Skeletal muscle tissue (tissue), 4 donors: Measurements from ENCODE around the gene PRDM16. TPM values are rescaled to one million over a fixed set of nuclear protein-coding genes. Genes with fewer than 3 reads are reported as not detected.

ENCODE experiments used
- H3K27ac ChIP-seq: one replicate; pipeline ENCODE4 v1.7.0; 2013; ENCODE audit warnings: mild to moderate bottlenecking, low read depth, low read length, inconsistent platforms
- H3K27me3 ChIP-seq, 3 donors: one replicate each; pipeline ENCODE4 v1.7.0; 2013; ENCODE audit warnings: low read length in 3 of 3; ENCODE audit not compliant: control insufficient read depth in 3 of 3, insufficient read depth in 3 of 3
- H3K36me3 ChIP-seq, 3 donors: one replicate each; pipeline ENCODE4 v1.7.0; 2013; ENCODE audit warnings: low read length in 3 of 3; ENCODE audit not compliant: control insufficient read depth in 3 of 3, insufficient read depth in 3 of 3
- H3K4me1 ChIP-seq, 3 donors: one replicate each; pipeline ENCODE4 v1.7.0; 2013; ENCODE audit warnings: low read length in 3 of 3, mild to moderate bottlenecking in 3 of 3; ENCODE audit not compliant: control insufficient read depth in 3 of 3, insufficient read depth in 3 of 3
- H3K4me3 ChIP-seq, 3 donors: one replicate each; pipeline ENCODE4 v1.7.0; 2013; ENCODE audit warnings: low read length in 3 of 3
- H3K9ac ChIP-seq, 3 donors: one replicate each; pipeline ENCODE4 v1.7.0; 2013; ENCODE audit warnings: low read length in 3 of 3, mild to moderate bottlenecking in 3 of 3, moderate library complexity in 2 of 3, low read depth in 1 of 3
- H3K9me3 ChIP-seq, 3 donors: one replicate each; pipeline ENCODE4 v1.7.0; 2013; ENCODE audit warnings: low read length in 3 of 3; ENCODE audit not compliant: control insufficient read depth in 3 of 3
- total RNA-seq: library from RNA; depleted of rRNA; stranded (reverse); fragments of >200 nt; gene quantifications from one replicate; pipeline ENCODE4 v1.2.3, GENCODE V29; 2014
- donor health status: Osteomylitis.

The PRDM16 gene
- total RNA-seq, 1 donor from 2014 or later: 4.7 TPM

DNA sequence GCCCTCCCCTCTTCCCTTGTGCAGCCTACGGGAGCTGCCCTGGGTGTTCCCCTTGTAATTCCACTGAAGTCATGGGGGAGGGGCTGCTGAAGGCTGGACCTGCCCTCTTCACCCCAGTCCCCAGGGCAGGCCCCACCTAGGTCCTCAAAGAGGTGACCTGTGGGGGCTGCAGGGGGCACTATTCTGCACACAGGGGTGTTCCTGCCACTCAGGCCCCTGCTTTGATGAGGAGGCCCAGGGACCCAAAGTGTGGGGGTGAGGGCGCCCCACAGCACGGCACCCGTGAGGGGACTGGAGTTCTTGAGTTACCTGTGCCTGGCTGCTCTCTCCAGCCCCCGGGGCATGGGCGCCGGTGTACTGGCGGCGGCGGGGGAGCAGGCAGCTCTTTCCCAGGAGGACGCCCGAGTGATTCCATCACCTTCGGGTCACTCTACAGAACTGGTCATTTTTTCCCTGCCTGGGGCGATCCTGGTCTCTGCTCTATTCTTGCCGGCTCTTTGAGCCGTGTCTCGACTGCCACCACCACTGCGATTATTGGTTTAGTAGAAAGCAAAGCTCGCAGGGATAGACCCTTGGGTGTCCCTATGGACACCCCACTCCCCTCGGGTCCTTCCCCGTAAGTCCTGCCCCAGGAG lies 6.9 kb upstream of the PRDM16 start:
- Histone ChIP-seq H3K4me1 (no peaks in the 10 kb centered on the region), H3K27me3 (peaks cover 54 to 65% (median 60%) of the 10 kb centered on the region in 3 donors), H3K36me3 (no peaks in the 10 kb centered on the region), H3K27ac (no peak overlapping the region), H3K9ac (no peak overlapping the region), H3K9me3 (no peaks in the 10 kb centered on the region), H3K4me3 (no peak overlapping the region)

DNA sequence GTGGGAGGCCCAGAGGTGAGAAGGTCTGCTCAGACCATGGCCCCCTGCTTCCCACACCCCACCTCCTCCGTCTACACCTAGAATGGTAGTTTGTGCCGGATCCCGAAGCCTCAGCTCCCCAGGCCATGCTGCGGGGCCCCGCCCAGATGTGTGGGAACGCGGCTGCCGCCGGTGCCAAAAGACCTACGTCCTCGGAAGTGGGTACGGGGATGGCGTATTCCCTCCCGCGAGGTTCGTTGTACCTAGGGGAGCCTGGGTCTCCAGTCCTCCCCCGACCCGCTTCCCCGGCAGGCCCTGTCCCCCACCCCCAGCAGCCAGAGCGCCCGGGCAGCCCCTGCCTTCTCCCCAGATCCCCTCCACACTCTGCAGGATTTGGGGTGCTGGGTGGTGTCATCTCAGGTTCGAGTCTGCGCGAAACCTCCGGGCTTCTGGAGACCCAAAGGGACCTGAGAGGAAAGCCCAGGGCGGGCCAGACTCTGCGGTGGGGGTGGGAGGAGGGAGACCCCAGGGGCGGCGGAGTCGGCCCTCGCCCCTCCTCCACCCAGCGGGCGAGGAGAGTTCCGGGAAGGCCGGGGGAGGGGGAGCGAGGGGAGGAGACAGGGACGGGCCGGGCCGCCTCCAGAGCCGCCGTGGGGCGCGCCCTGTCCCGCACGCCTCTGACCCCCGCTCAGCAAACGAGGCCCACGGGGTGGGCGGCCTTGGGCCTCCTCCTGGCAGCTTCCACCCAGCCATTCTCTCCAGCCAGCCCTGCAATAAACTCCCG lies 6.2 kb upstream of the PRDM16 start:
- no peak overlapping the region for H3K4me3 ChIP-seq
- H3K27me3 ChIP-seq: peaks cover 61 to 72% (median 67%) of the 10 kb centered on the region in 3 donors
- peaks cover 0 to 3% (median 2%) of the 10 kb centered on the region in 3 donors for H3K4me1 ChIP-seq
- no peaks in the 10 kb centered on the region for H3K36me3 ChIP-seq
- no peak overlapping the region for H3K27ac ChIP-seq
- no peaks in the 10 kb centered on the region for H3K9me3 ChIP-seq
- H3K9ac ChIP-seq: no peak overlapping the region

DNA sequence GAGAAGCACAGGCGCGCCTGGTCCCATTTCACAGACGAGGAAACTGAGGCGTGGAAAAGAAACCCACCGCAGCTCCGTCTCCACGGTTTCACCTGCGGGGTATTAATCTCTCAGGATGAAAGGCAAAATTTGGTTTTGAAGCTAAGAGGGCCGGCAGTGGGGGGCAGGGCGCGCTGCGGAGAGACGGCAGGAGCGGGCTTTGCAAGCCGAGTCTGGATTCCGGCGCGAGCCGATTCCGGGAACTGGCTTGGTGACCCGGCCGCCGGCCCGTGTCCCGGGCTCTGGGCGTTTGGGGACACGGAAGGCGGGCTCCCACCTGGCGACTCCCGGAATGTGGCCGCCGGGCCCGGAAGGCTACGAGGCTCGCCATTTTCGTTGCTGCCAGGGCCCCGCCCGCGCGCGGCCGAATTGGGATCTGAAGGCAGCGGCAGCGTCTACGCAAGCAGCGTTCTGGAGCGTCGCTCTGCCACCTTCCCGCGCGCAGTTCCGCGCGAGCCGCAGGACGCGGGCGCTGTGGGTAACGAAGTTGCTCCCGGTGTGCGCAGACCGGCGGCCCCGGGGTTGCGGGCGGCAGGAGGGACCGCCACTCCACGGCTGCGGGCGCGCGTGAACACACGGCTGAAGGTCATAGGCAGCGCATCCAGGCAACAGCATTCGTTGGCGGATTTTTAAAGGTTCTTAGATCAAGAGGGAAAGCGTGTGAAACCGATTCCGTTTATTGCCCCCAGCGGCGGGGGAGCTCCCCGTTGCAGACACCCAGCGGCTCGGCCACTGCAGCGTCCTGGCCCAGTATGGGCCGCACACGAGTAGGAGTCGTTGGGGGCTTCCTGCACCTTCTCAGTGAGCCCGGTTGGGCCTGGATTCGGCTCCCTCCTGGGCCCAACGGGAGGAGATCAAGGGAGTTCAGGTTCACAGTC lies 5.4 kb upstream of the PRDM16 start:
- Histone ChIP-seq H3K27ac (no peak overlapping the region), H3K27me3 (peaks cover 56 to 72% (median 69%) of the 10 kb centered on the region in 3 donors), H3K9ac (no peak overlapping the region), H3K4me3 (no peak overlapping the region), H3K9me3 (no peaks in the 10 kb centered on the region), H3K4me1 (peaks cover 0 to 6% (median 4%) of the 10 kb centered on the region in 3 donors), H3K36me3 (no peaks in the 10 kb centered on the region)

DNA sequence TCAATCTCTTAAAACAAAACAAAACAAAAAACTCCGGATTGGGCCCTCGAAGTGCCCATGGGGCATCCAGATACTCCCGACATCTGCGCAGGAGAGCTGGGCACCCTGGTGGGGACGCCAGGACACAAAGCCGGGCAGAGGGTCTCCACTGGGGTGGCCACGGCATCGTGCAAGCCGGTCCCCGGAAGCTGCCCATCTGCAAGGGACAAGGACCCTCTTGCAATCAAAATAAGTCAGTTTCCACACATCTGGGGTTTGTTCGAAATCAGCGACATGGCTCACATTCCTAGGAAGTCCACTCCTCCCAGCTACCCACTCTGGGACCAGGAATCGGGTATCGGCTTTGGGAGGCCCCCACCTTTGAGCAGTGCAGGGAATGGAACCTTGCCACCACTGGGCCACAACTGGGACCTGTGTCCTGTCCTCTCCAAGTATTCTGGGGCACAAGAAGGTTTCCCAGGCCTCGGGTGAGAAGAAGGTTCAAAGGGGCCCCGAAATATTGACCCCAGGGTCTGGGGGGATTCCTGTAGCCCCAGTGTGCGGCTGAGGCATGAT lies 4.6 kb upstream of the PRDM16 start:
- H3K4me1 ChIP-seq: peaks cover 0 to 7% (median 6%) of the 10 kb centered on the region in 3 donors
- H3K27me3 ChIP-seq: peaks cover 54 to 69% (median 67%) of the 10 kb centered on the region in 3 donors
- no peaks in the 10 kb centered on the region for H3K36me3 ChIP-seq
- no peak overlapping the region for H3K4me3 ChIP-seq
- no peaks in the 10 kb centered on the region for H3K9me3 ChIP-seq
- no peak overlapping the region for H3K9ac ChIP-seq
- no peak overlapping the region for H3K27ac ChIP-seq

DNA sequence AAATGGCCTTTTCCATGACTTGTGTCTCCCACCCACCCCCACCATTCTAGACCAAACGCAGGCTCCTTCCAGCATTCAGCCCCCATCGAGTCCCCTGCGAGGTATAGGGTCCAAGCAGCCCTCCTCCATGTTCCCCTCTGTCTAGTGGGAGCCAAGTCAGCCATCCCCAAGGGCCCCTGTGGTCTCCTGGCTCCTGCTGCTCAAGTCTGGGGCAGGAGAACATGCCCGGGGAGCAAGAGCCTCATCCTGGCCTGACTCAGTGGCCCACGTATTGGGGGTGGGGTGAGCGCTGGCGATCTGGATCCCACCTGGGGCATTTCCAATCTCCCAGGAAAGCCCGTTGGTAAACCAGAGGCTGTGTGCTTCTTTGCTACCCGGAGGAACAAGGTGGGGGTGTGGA lies 4.1 kb upstream of the PRDM16 start:
- Histone ChIP-seq H3K36me3 (no peaks in the 10 kb centered on the region), H3K9me3 (no peaks in the 10 kb centered on the region), H3K9ac (no peak overlapping the region), H3K4me3 (no peak overlapping the region), H3K4me1 (peaks cover 0 to 7% (median 6%) of the 10 kb centered on the region in 3 donors), H3K27ac (no peak overlapping the region), H3K27me3 (peaks cover 54 to 69% (median 67%) of the 10 kb centered on the region in 3 donors)

DNA sequence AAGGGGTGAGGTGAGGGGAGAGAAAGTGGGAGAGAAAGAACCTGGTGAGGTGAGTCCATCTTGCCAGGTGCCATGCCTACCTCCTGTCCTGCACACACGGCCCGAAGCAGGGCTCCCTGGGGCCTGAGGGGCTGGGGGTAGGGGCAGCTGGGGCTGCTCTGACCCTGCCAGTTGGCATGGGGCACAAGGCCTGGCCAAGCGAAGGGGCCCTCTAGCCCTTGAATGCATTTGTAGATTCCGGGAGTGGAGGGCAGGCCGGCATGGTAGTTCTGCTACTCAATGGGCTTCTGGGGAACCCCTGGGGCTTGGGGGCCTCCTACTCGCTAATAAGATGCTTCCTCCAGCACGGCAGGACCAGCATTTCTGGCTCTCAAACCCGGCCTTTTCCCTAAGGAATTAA lies 3.6 kb upstream of the PRDM16 start:
- Histone ChIP-seq H3K4me1 (peaks cover 0 to 7% (median 6%) of the 10 kb centered on the region in 3 donors), H3K36me3 (no peaks in the 10 kb centered on the region), H3K4me3 (no peak overlapping the region), H3K27me3 (peaks cover 54 to 67% (median 65%) of the 10 kb centered on the region in 3 donors), H3K27ac (no peak overlapping the region), H3K9me3 (no peaks in the 10 kb centered on the region), H3K9ac (no peak overlapping the region)

DNA sequence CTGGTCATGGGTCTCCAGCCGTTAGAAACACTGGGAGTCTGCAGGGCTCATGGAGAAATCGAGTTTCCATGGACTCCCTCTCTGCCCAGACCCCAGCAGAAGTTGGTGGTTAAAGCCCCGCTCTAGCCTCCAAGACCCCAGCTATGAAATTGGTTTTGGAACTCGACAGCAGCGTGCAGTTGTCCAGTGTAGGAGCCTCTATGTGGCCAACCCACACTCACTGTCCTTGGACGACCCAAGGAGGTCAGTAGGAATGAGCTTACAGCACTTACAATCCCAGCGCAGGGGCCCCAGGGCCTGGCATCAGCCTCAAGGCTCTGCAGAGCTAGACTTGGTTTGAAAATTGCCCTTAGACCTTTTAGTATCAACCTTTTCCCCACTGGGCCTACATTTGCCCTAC lies 3.2 kb upstream of the PRDM16 start:
- Histone ChIP-seq H3K9me3 (no peaks in the 10 kb centered on the region), H3K27ac (no peak overlapping the region), H3K9ac (no peak overlapping the region), H3K4me3 (no peak overlapping the region), H3K4me1 (peaks cover 0 to 8% (median 7%) of the 10 kb centered on the region in 3 donors), H3K27me3 (peaks cover 54 to 67% (median 64%) of the 10 kb centered on the region in 3 donors), H3K36me3 (no peaks in the 10 kb centered on the region)

DNA sequence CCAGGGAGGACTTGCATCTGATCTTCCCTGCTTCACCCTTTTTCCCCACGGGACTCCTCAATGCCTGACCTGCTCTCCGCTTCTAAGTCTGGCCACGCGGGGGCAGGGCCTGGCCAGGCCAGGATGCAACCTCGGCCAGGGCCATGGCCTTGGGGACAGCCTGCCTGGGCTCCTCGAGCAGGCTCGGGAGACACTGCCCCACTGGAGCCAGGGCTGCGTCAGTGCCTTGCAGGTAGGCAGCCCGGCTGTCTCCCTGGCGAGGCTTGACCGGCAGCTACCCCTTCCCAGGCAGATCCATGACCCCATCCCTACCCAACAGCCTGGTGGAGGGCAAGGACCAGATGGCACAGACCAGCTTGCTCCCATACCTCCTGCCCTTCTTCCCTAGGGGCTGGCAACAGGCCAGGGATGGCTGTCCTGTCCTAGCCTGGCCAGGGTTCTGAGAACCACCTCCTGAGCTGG lies 2.7 kb upstream of the PRDM16 start:
- no peak overlapping the region for H3K4me3 ChIP-seq
- no peaks in the 10 kb centered on the region for H3K9me3 ChIP-seq
- H3K27ac ChIP-seq: no peak overlapping the region
- no peaks in the 10 kb centered on the region for H3K36me3 ChIP-seq
- no peak overlapping the region for H3K9ac ChIP-seq
- peaks cover 54 to 72% (median 67%) of the 10 kb centered on the region in 3 donors for H3K27me3 ChIP-seq
- peaks cover 0 to 9% (median 7%) of the 10 kb centered on the region in 3 donors for H3K4me1 ChIP-seq

DNA sequence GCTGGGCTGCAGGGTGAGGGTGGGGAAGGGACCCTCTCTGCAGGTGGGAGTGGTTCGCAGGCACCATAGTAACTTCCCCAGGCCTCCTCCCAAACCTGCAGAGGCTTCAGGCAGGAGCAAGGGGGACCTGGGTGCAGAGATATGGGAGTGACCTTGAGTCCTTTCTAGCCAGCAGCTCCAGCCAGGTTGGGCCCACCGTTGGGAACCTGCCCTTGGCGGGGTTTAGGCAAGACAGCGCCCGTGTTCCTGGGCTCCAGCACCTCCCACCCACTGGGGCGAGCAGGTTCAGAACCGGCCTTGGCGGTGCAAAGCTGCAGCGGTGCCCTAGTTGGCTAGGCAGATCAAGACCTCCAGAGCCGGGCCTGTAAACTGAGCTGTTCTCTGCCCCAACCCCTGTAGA lies 2.2 kb upstream of the PRDM16 start:
- H3K9ac ChIP-seq: no peak overlapping the region
- H3K4me1 ChIP-seq: peaks cover 0 to 9% (median 7%) of the 10 kb centered on the region in 3 donors
- H3K27me3 ChIP-seq: peaks cover 59 to 74% (median 69%) of the 10 kb centered on the region in 3 donors
- H3K27ac ChIP-seq: no peak overlapping the region
- H3K36me3 ChIP-seq: no peaks in the 10 kb centered on the region
- no peaks in the 10 kb centered on the region for H3K9me3 ChIP-seq
- H3K4me3 ChIP-seq: no peak overlapping the region
